ENCODE results near the gene B4GALT6. TPM values are rescaled to one million over a fixed set of nuclear protein-coding genes. Genes with fewer than 3 reads are reported as not detected.
A peak's percentile ranks its signal among the peaks of the same experiment; 100 is the strongest.

The B4GALT6 gene
- total and polyA plus RNA-seq, 2 of the 13 experiments (the other 11 are each of a cell fraction or from before 2014, with no cell fraction given) = 1.9 to 3.3 TPM

DNA sequence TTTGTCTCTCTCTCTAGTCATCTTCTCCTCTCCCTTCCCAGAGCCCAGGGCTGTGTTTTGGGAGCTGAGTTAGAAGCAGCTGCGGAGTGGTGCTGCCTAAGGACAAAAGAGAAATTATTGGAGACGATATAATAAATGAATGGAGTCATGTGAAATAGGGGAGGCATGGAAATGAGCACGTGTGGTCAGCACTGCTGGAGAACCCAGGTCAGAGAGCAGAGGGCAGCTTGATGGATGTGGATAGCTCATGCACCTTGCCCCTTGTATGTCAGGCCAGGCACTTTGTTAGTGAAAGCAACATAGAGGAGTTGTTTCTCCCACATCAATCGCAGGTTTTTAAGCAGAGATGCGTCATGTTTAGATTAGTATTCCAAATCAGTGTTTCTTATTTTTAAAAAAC is 77.0 kb downstream of the B4GALT6 start (continued):
- TF ChIP-seq, protein P1, sequence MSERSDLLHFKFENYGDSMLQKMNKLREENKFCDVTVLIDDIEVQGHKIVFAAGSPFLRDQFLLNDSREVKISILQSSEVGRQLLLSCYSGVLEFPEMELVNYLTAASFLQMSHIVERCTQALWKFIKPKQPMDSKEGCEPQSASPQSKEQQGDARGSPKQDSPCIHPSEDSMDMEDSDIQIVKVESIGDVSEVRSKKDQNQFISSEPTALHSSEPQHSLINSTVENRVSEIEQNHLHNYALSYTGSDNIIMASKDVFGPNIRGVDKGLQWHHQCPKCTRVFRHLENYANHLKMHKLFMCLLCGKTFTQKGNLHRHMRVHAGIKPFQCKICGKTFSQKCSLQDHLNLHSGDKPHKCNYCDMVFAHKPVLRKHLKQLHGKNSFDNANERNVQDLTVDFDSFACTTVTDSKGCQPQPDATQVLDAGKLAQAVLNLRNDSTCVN (CRISPR knock-in tag; IDR thresholded peaks at IDR 0.05; ENCODE audit: borderline replicate concordance) = no peak
- no peak for TF ChIP-seq THAP11 (CRISPR knock-in tag; IDR thresholded peaks at IDR 0.05)
- no peak for TF ChIP-seq RFX3 (CRISPR knock-in tag; IDR thresholded peaks at IDR 0.05)
- TF ChIP-seq ARNTL (CRISPR knock-in tag; IDR thresholded peaks at IDR 0.05) = peak; percentile 67; the same call in 1 of the 2 replicates
- TF ChIP-seq, protein P2, sequence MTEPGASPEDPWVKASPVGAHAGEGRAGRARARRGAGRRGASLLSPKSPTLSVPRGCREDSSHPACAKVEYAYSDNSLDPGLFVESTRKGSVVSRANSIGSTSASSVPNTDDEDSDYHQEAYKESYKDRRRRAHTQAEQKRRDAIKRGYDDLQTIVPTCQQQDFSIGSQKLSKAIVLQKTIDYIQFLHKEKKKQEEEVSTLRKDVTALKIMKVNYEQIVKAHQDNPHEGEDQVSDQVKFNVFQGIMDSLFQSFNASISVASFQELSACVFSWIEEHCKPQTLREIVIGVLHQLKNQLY (CRISPR knock-in tag; IDR thresholded peaks at IDR 0.05) = 0 out of 2 replicates have a peak, but pooled peaks have one; percentile 43
- TF ChIP-seq SMC3 (IDR thresholded peaks at IDR 0.05; ENCODE audit: low read length) = no peak
- TF ChIP-seq IRX3 (CRISPR knock-in tag; IDR thresholded peaks at IDR 0.05; ENCODE audit: borderline replicate concordance, low read depth) = no peak
- no peak for TF ChIP-seq CHCHD3 (CRISPR knock-in tag; IDR thresholded peaks at IDR 0.05)
- no peak for TF ChIP-seq FOXP1 (IDR thresholded peaks at IDR 0.05)
- TF ChIP-seq FOXP1 (CRISPR knock-in tag; IDR thresholded peaks at IDR 0.05) = 0 out of 2 replicates have a peak, but pooled peaks have one; percentile 31
- TF ChIP-seq ZMYM4 (CRISPR knock-in tag; IDR thresholded peaks at IDR 0.05) = peak; percentile 34; the same call in 1 of the 2 replicates
- TF ChIP-seq, protein P3, sequence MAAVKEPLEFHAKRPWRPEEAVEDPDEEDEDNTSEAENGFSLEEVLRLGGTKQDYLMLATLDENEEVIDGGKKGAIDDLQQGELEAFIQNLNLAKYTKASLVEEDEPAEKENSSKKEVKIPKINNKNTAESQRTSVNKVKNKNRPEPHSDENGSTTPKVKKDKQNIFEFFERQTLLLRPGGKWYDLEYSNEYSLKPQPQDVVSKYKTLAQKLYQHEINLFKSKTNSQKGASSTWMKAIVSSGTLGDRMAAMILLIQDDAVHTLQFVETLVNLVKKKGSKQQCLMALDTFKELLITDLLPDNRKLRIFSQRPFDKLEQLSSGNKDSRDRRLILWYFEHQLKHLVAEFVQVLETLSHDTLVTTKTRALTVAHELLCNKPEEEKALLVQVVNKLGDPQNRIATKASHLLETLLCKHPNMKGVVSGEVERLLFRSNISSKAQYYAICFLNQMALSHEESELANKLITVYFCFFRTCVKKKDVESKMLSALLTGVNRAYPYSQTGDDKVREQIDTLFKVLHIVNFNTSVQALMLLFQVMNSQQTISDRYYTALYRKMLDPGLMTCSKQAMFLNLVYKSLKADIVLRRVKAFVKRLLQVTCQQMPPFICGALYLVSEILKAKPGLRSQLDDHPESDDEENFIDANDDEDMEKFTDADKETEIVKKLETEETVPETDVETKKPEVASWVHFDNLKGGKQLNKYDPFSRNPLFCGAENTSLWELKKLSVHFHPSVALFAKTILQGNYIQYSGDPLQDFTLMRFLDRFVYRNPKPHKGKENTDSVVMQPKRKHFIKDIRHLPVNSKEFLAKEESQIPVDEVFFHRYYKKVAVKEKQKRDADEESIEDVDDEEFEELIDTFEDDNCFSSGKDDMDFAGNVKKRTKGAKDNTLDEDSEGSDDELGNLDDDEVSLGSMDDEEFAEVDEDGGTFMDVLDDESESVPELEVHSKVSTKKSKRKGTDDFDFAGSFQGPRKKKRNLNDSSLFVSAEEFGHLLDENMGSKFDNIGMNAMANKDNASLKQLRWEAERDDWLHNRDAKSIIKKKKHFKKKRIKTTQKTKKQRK (IDR thresholded peaks at IDR 0.05; ENCODE audit: low read length) = no peak
- TF ChIP-seq SAP130 (CRISPR knock-in tag; IDR thresholded peaks at IDR 0.05; ENCODE audit: low read depth) = peak; percentile 23; the same call in 1 of the 2 replicates
- no peak for TF ChIP-seq SOX13 (IDR thresholded peaks at IDR 0.05)
- TF ChIP-seq SOX13 (CRISPR knock-in tag; conservative IDR thresholded peaks at IDR 0.05 in 1 of 2, IDR thresholded peaks at IDR 0.05 in 1 of 2) = peak in 1 of 2 experiments; percentile 35; a peak in 1 of 4 replicates
- TF ChIP-seq SALL1 (CRISPR knock-in tag; IDR thresholded peaks at IDR 0.05) = peak; percentile 86
- TF ChIP-seq, protein P4, sequence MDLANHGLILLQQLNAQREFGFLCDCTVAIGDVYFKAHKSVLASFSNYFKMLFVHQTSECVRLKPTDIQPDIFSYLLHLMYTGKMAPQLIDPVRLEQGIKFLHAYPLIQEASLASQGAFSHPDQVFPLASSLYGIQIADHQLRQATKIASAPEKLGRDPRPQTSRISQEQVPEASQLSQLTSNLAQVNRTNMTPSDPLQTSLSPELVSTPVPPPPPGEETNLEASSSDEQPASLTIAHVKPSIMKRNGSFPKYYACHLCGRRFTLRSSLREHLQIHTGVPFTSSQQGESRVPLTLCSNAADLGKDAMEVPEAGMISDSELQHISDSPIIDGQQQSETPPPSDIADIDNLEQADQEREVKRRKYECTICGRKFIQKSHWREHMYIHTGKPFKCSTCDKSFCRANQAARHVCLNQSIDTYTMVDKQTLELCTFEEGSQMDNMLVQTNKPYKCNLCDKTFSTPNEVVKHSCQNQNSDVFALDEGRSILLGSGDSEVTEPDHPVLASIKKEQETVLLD (CRISPR knock-in tag; IDR thresholded peaks at IDR 0.05; ENCODE audit: low read depth) = no peak
- no peak for TF ChIP-seq MBNL3 (CRISPR knock-in tag; conservative IDR thresholded peaks at IDR 0.05)
- TF ChIP-seq ERF (CRISPR knock-in tag; IDR thresholded peaks at IDR 0.05) = 0 out of 2 replicates have a peak, but pooled peaks have one; percentile 22
- TF ChIP-seq, protein P5, sequence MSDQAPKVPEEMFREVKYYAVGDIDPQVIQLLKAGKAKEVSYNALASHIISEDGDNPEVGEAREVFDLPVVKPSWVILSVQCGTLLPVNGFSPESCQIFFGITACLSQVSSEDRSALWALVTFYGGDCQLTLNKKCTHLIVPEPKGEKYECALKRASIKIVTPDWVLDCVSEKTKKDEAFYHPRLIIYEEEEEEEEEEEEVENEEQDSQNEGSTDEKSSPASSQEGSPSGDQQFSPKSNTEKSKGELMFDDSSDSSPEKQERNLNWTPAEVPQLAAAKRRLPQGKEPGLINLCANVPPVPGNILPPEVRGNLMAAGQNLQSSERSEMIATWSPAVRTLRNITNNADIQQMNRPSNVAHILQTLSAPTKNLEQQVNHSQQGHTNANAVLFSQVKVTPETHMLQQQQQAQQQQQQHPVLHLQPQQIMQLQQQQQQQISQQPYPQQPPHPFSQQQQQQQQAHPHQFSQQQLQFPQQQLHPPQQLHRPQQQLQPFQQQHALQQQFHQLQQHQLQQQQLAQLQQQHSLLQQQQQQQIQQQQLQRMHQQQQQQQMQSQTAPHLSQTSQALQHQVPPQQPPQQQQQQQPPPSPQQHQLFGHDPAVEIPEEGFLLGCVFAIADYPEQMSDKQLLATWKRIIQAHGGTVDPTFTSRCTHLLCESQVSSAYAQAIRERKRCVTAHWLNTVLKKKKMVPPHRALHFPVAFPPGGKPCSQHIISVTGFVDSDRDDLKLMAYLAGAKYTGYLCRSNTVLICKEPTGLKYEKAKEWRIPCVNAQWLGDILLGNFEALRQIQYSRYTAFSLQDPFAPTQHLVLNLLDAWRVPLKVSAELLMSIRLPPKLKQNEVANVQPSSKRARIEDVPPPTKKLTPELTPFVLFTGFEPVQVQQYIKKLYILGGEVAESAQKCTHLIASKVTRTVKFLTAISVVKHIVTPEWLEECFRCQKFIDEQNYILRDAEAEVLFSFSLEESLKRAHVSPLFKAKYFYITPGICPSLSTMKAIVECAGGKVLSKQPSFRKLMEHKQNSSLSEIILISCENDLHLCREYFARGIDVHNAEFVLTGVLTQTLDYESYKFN (CRISPR knock-in tag; conservative IDR thresholded peaks at IDR 0.05) = peak; percentile 75
- peak; percentile 45; the same call in 1 of the 2 replicates for TF ChIP-seq ZMYM3 (CRISPR knock-in tag; IDR thresholded peaks at IDR 0.05)
- no peak for TF ChIP-seq ZNF44 (CRISPR knock-in tag; IDR thresholded peaks at IDR 0.05)

All from HepG2 (cell line).